NCI-H187 (cell line): ENCODE measurements around the gene NFE2L2.
"Not testable (repeated sequence)": the region's sequence is repeated elsewhere in the genome, so short reads cannot be mapped to it uniquely, and the experiment has no call there.

Source experiments
- DNase-seq, 2 experiments: peaks; one replicate each; lab custom pipeline; 2025; lab: John Stamatoyannopoulos, UW

NFE2L2 gene

GRCh38 chr2:177257471-177257870 is 7.1 kb downstream of the NFE2L2 start:
- DNase-seq, result no peak

GRCh38 chr2:177256695-177257094 is 7.8 kb downstream of the NFE2L2 start:
- DNase-seq, result no peak

DNA sequence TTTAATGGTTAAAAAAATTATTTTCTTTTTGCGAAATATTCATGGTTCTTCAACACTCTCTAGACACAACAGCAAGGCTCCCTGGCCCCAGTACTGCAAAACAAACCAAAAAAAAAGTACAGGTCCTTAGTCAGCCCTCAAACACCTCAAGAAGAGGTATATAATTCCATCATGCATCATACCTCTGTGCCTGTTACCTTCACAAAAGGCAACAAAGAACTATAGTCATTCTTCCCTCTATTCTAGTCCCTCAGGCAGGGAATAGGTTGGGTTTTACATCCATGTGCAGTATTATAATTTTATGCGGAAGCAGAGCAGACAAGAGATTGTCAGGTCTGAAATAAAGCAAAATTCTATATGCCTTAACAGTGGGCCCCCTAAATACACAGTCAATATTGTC is 8.5 kb downstream of the NFE2L2 start:
- DNase-seq, result no peak

- DNase-seq, result no peak
Measured at GRCh38 chr2:177255227-177255601, 9.3 kb downstream of the NFE2L2 start.

DNA sequence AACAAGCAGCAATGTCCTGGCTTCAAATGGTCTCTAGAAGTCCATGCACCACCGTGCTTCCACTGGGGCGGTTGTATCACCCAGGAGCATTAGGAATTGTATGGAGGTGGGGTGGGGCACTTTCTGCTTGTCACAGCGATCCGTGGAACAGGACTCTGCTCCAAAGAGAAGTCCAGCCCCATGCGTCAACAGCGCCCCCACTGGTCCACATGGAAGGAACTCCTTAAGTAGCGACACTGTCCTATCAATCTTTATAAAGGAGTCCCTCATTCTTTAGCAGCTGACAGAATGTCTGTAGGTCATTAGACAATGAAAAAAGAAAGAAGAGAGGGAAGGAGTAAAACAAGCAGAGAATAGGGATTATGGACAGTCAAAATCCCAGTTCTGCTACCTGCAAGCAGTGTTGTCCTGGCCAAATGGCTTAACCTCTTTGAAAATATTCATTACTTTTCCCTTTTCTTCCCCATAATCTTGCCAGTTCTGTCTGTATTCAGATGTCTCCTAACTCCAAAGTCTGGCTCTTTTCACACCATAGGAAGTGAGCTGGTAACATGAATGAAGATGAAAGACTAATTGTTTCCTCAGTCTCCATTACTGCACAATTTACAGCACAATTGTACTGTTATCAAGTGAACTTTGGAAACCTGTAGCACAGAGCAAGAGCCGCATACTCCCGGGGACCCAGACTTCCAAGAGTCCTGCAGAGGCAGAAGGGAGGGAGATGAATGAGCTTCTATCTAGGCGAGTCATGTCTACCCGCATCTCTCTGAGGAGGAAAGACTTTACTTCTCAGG is 9.9 kb downstream of the NFE2L2 start:
- DNase-seq, result no peak

DNA sequence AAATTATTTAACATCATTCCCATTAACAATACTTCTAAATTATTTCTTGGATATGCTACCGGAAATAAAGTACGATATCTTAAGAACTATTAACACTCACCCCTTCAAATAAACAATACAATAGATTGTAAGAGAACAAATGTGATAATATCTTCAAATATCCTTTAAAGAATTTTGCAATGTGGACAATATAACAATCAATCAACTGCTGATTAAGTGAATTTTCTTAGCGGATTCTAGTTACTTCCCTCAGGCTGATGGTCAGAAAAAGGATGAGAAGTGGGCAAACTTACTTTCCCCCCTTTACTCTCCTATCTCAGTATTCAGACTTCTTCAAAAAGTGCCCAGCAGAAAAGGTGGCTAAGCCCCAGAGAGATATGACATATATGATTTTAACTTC is 10.8 kb downstream of the NFE2L2 start:
- no peak for DNase-seq

DNA sequence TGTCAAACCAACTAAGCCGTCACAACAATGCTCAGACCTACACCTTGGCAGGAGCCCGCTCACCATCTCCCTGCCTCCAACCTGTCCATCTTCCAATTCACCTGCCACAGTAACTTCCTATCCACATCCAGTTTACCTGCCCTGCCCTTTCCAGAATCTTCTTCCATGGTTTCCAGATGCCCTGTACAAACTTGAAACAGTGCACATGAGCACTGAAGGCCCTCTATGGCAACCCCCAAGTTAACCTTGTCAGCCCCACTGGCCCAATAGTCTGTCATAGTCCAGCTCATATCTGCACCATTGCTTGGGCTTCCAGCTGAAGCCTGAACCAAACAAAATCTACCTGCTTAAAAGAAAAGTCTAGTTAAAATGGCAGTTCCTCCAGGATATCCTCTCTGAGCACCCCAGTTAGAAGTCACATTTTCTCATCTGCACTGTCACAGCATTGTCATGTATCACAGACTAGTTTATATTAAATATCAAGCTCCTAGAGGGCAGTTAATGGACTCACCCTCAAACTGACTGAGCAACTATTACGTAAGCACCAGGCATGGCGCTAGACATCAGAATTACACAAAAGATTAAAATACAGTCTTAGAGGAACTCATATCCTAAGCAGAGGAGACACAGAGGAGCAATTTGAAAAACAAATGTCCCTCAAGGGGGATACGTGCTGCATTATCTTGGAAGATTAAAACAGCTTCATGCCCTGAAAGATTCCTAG is 11.6 kb downstream of the NFE2L2 start:
- DNase-seq, result no peak

GRCh38 chr2:177251165-177251542 is 13.4 kb downstream of the NFE2L2 start:
- DNase-seq, result no peak

GRCh38 chr2:177250461-177250860 is 14.1 kb downstream of the NFE2L2 start:
- DNase-seq, result no peak

DNA sequence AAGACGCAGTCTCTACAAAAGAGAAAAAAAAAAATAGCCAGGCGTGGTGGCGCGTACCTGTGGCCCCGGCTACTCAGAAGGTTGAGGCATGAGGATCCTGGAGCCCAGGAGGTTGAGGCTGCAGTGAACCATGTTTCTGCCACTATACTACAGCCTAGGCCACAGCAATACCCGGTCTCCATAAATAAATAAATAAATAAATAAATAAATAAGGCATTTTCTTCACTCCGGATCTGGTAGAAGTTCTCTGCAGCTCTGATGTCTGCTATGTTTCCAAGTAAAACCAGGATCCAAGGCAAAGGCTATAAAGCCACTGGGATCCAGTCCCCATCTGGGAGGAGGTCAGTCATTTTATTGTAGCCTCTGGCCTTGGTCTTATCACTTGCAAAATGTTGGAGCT is 15.5 kb downstream of the NFE2L2 start:
- no peak for DNase-seq

- no peak for DNase-seq
Measured at GRCh38 chr2:177247693-177248262, 16.7 kb downstream of the NFE2L2 start.

DNA sequence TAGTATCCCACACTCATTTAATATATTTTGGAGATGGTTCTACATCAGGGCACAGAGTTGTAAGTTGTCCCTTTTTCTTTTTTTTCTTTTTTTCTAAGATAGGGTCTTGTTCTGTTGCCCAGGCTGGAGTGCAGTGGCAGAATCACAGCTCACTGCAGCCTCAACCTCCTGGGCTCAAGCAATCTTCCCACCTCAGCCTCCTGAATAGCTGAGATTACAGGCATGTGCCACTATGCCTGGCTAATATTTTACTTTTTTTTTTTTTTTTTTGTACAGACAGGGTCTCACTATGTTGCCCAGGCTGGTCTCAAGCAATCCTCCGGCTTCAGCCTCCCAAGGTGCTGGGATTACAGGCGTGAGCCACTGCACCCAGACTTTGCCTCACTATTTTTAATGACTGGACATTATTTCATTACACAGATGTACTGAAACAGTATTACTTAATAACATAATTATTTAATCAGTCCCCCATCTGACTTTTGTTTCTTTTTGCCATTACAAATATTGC is 17.9 kb downstream of the NFE2L2 start:
- DNase-seq, result not testable (repeated sequence)

DNA sequence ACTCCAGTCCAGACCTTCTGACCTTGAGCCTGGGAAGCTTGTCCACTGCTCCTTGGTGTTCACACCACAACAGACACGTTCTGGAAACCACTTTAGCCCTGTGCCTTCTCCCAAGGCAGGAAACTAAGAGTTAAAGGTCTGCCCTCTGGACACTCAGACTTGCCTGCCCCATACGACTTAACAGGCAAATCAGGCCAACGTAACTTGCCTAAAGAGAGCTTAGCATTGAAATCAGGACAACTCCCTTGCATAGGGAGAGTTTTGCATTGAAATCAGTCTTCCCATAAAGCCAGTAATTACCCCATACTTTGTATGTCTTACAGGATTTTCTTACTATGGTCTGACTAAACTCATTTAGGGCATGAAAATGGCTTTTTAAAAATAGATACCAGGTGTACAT is 18.5 kb downstream of the NFE2L2 start:
- DNase-seq, result no peak

- DNase-seq, result no peak
Measured at GRCh38 chr2:177245010-177245422, 19.5 kb downstream of the NFE2L2 start.

GRCh38 chr2:177244244-177244771 is 20.2 kb downstream of the NFE2L2 start:
- DNase-seq, result no peak

DNA sequence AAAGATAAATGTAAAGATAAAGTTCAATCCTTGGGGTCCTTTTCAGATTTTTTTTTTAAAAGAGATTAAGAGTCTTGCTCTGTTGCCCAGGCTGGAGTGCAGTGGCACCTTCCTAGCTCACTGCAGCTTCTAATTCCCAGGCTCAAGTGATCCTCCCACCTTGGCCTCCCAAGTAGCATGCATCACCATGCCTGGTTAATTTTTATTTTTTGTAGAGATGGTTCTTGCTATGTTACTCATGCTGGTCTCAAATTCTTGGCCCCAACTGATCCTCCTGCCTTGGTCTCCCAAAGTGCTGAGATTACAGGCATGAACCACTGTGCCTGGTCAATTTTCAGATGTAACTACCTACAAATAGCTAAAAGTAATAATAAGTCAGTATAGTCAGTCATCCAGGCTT is 21.1 kb downstream of the NFE2L2 start:
- no peak for DNase-seq

DNA sequence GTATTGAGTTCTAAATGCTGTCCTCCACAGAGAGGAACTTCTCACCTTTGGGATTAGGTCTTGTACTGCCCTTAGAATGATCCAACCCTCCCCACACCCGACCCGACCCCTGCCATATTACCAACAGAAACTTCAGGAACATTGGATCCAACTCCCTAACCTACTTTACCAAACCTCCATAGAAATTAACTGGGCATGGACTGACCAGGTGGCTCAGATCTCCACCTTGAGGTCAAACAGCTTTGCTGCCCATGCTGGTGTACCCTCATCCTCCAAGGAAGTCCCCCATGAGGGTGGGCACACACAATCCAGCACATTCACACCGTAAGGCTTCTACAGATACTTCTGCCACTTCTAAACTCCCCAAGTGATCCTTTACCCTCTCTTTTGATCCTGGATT is 21.5 kb downstream of the NFE2L2 start:
- no peak for DNase-seq

DNA sequence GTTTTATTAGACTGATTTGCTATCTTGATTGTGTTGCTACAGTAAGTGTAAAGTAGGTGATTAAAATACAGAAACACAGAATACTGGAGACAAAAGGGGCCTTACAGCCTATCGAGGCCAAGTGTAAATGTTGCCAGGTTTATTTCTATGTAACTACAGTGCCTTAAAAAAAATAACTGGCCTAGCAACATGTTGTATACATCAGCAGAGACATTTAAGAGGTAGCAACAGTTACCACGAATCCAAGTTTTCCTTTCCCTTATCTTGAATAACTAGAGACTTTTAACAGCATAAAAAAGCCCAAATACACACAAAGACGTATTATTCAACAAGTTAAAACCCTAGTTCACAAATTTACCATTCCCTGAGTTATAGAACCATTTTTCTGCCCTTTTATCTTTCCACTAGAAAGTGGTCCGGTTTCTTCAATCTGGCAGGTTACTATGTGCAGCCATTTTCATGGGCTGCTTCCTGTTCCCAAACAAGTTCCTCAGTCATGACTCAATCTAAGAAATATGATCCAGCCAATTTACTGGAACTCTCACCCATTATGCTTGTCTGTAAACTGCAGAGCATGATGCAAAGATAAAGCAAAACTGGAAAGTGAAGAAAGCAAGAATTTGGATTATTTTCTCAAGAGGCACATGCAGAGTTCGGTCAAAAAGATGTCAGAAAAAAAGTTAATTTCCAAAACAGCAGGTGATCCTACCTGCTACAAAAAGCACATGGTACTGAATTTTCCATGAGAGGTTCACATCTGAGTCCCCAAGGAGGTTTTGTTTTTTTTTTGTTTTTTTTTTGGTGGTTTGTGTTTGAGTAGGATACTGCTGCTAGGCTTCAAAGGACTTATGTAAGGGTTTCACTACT is 22.2 kb downstream of the NFE2L2 start:
- DNase-seq, result no peak

- no peak for DNase-seq
Measured at GRCh38 chr2:177241711-177242120, 22.8 kb downstream of the NFE2L2 start.

GRCh38 chr2:177239932-177240630 is 24.4 kb downstream of the NFE2L2 start:
- DNase-seq, result no peak

- DNase-seq, result no peak
Measured at GRCh38 chr2:177239053-177239452, 25.5 kb downstream of the NFE2L2 start.
